HCT116 (cell line): ENCODE data around the gene SPOCK3. TPM values are rescaled to one million over a fixed set of nuclear protein-coding genes. Genes with fewer than 3 reads are reported as not detected.

ENCODE experiments used
- ATAC-seq: fragments of 200-7000 bp; cut with Tn5 transposase; 2 replicates; pipeline ENCODE4 v1.9.1; 2020; ENCODE audit warnings: mild to moderate bottlenecking, moderate library complexity
- BruUV-seq: library from RNA; stranded (reverse); fragments of 400-500 nt; replicated peaks from 2 replicates; lab custom pipeline; 2021; lab: Mats Ljungman, UMichigan
- CTCF ChIA-PET: fragments of 300-600 bp; sonication (Branson Sonifier 250); formaldehyde crosslinking; loops from one replicate; lab custom pipeline; 2021; ENCODE audit warnings: antibody characterized with exemption; lab: Charles Lee
- POLR2A ChIA-PET: fragments of 300-600, 350-600 bp; sonication (Branson Sonifier 250); formaldehyde crosslinking; loops from one replicate; lab custom pipeline; 2021; ENCODE audit warnings: antibody characterized with exemption; lab: Charles Lee
- RAD21 ChIA-PET, 2 experiments: fragments of 300-600 bp; sonication (Branson Sonifier 250); formaldehyde crosslinking; loops; one replicate each; lab custom pipeline; 2023; ENCODE audit warnings: low total read pairs in 2 of 2; ENCODE audit not compliant: uncharacterized antibody in 2 of 2, unreplicated experiment in 2 of 2, low non-redundant PET in 1 of 2; lab: Charles Lee
- DNase-seq: peaks from one replicate; pipeline ENCODE4 v3.0.0-alpha.2; 2010; ENCODE audit warnings: low read depth, low spot score
- H2AFZ ChIP-seq: fragments of 200-600 bp; shearing (Covaris generic), sonication (generic); 2 replicates; pipeline ENCODE4 v1.6.1; 2017; ENCODE audit warnings: low read depth, mixed run types, mixed read lengths, antibody characterized with exemption, low read length; ENCODE audit not compliant: poor library complexity, severe bottlenecking
- H3K27ac ChIP-seq: 2 replicates; pipeline ENCODE4 v1.5.1; 2012; ENCODE audit warnings: low read depth, low read length
- H3K27me3 ChIP-seq: fragments of 200-600 bp; sonication (generic); 2 replicates; pipeline ENCODE4 v1.6.1; 2016; ENCODE audit warnings: mixed run types, low read length, mixed read lengths; ENCODE audit not compliant: insufficient read depth
- H3K36me3 ChIP-seq, 2 experiments: fragments of 200-500 bp in 1 of 2; fragments of 200-600 bp in 1 of 2; sonication (Bioruptor generic) in 1 of 2; sonication (generic) in 1 of 2; 2 replicates each; pipeline versions ENCODE4 v1.5.1 to v1.6.1; 2014 to 2016; ENCODE audit warnings: low read length in 2 of 2, inconsistent platforms in 1 of 2, mixed read lengths in 1 of 2, mixed run types in 1 of 2; ENCODE audit not compliant: insufficient read depth in 2 of 2, control insufficient read depth in 1 of 2
- H3K4me1 ChIP-seq, 2 experiments: fragments of 200-600 bp in 1 of 2; sonication (generic) in 1 of 2; 2 replicates each; pipeline versions ENCODE4 v1.5.1 to v1.6.1; 2012 to 2017; ENCODE audit warnings: low read length in 2 of 2, inconsistent platforms in 1 of 2, mild to moderate bottlenecking in 1 of 2, mixed read lengths in 1 of 2, mixed run types in 1 of 2, moderate library complexity in 1 of 2; ENCODE audit not compliant: insufficient read depth in 2 of 2, control insufficient read depth in 1 of 2
- H3K4me2 ChIP-seq: fragments of 200-600 bp; sonication (generic); 2 replicates; pipeline ENCODE4 v1.6.1; 2017; ENCODE audit warnings: mixed run types, low read length, mixed read lengths
- H3K4me3 ChIP-seq, 2 experiments: fragments of 200-600 bp in 1 of 2; sonication (generic) in 1 of 2; replicated peaks in 1 of 2; 2 replicates each; pipeline ENCODE4 v1.5.1; 2011 to 2016; ENCODE audit warnings: low read length in 2 of 2, control low read depth in 1 of 2, low read depth in 1 of 2, mild to moderate bottlenecking in 1 of 2, mixed read lengths in 1 of 2, mixed run types in 1 of 2
- H3K79me2 ChIP-seq: fragments of 200-600 bp; sonication (generic); 2 replicates; pipeline ENCODE4 v1.6.1; 2017; ENCODE audit warnings: mild to moderate bottlenecking, mixed run types, low read length, moderate library complexity, mixed read lengths; ENCODE audit not compliant: insufficient read depth
- H3K9ac ChIP-seq: fragments of 200-600 bp; sonication (generic); 2 replicates; pipeline ENCODE4 v1.6.1; 2016; ENCODE audit warnings: low read length, mixed read lengths
- H3K9me2 ChIP-seq: fragments of 200-600 bp; sonication (generic), shearing (Covaris generic); 2 replicates; pipeline ENCODE4 v1.6.1; 2017; ENCODE audit warnings: mixed run types, mild to moderate bottlenecking, moderate library complexity; ENCODE audit not compliant: insufficient read depth
- H3K9me3 ChIP-seq, 2 experiments: fragments of 200-500 bp in 1 of 2; fragments of 200-600 bp in 1 of 2; sonication (Bioruptor generic) in 1 of 2; sonication (generic) in 1 of 2; 2 replicates each; pipeline ENCODE4 v1.6.1; 2014 to 2017; ENCODE audit warnings: low read length in 2 of 2, mixed read lengths in 2 of 2, inconsistent platforms in 1 of 2, low read depth in 1 of 2, mild to moderate bottlenecking in 1 of 2, mixed run types in 1 of 2, moderate library complexity in 1 of 2; ENCODE audit not compliant: control insufficient read depth in 1 of 2, insufficient read depth in 1 of 2
- H4K20me1 ChIP-seq: fragments of 200-600 bp; sonication (generic), shearing (Covaris generic); 2 replicates; pipeline ENCODE4 v1.6.1; 2017; ENCODE audit warnings: mixed run types, mild to moderate bottlenecking, moderate library complexity; ENCODE audit not compliant: insufficient read depth
- ATF3 ChIP-seq: IDR thresholded peaks from 2 replicates; pipeline ENCODE4 v1.6.1; 2012
- CBX3 ChIP-seq: IDR thresholded peaks from 2 replicates; pipeline ENCODE4 v1.6.1; 2012; ENCODE audit warnings: low read depth
- CEBPB ChIP-seq: IDR thresholded peaks from 2 replicates; pipeline ENCODE4 v1.6.1; 2012; ENCODE audit warnings: low read depth
- EGR1 ChIP-seq: IDR thresholded peaks from 2 replicates; pipeline ENCODE4 v1.6.1; 2012; ENCODE audit warnings: low read depth
- ELF1 ChIP-seq: IDR thresholded peaks from 2 replicates; pipeline ENCODE4 v1.6.1; 2012; ENCODE audit warnings: low read depth, borderline replicate concordance
- EZH2 ChIP-seq: fragments of 200-600 bp; sonication (generic); IDR thresholded peaks from 2 replicates; pipeline ENCODE4 v1.6.1; 2017; ENCODE audit warnings: antibody characterized with exemption, mixed run types
- EZH2phosphoT487 ChIP-seq: fragments of 200-600 bp; IDR thresholded peaks from 2 replicates; pipeline ENCODE4 v1.6.1; 2018; ENCODE audit warnings: antibody characterized with exemption, borderline replicate concordance
- JUND ChIP-seq: IDR thresholded peaks from 2 replicates; pipeline ENCODE4 v1.6.1; 2012
- POLR2A ChIP-seq: IDR thresholded peaks from 2 replicates; pipeline ENCODE4 v1.7.0; 2011; ENCODE audit warnings: borderline replicate concordance; ENCODE audit not compliant: insufficient read depth, insufficient read length; ENCODE audit errors: extremely low read depth
- POLR2AphosphoS5 ChIP-seq: IDR thresholded peaks from 2 replicates; pipeline ENCODE4 v1.6.1; 2011; ENCODE audit warnings: mild to moderate bottlenecking, low read depth, low read length, moderate library complexity
- RAD21 ChIP-seq: IDR thresholded peaks from 2 replicates; pipeline ENCODE4 v1.6.1; 2012; ENCODE audit warnings: low read depth, mild to moderate bottlenecking
- REST ChIP-seq: IDR thresholded peaks from 2 replicates; pipeline ENCODE4 v1.6.1; 2012; ENCODE audit warnings: low read depth
- SIN3A ChIP-seq: IDR thresholded peaks from 2 replicates; pipeline ENCODE4 v1.6.1; 2012; ENCODE audit warnings: low read depth
- ZFX ChIP-seq: fragments of 450-650 bp; IDR thresholded peaks from 2 replicates; pipeline ENCODE4 v1.6.1; 2017
- ZNF274 ChIP-seq: fragments of 200-500 bp; sonication (Bioruptor generic); IDR thresholded peaks from 2 replicates; pipeline ENCODE4 v1.6.1; 2014; ENCODE audit warnings: mild to moderate bottlenecking, low read depth, low read length, inconsistent platforms
- intact Hi-C: fragments of 100-400 bp; cut with micrococcal nuclease; formaldehyde crosslinking; loops from 2 replicates; pipeline ENCODE4 v1.10.0; 2022
- total RNA-seq: library from RNA; stranded (reverse); gene quantifications from one replicate; pipeline ENCODE4 v1.2.1, GENCODE V29; 2021; ENCODE audit not compliant: unreplicated experiment

SPOCK3 gene
- total RNA-seq, 1 experiment from 2014 or later, result 1.7 TPM

- no peak for DNase-seq
- Histone ChIP-seq H3K27me3 (no peaks in the 10 kb centered on the region), H2AFZ (no peak overlapping the region), H3K27ac (no peak overlapping the region), H3K36me3 (no peaks in the 10 kb centered on the region), H3K79me2 (no peaks in the 10 kb centered on the region), H3K9me2 (no peaks in the 10 kb centered on the region), H3K4me1 (no peaks in the 10 kb centered on the region), H3K4me3 (no peak overlapping the region), H3K9me3 (no peaks in the 10 kb centered on the region), H3K4me2 (no peak overlapping the region), H4K20me1 (no peaks in the 10 kb centered on the region), H3K9ac (no peak overlapping the region)
- intact Hi-C loops, result no loop called here
- no TSS peak for BruUV-seq
- TF ChIP-seq POLR2A, result no peak
- RAD21 ChIA-PET, result no interaction called here
- no peak for ATAC-seq
- POLR2A ChIA-PET, result no interaction called here
- CTCF ChIA-PET, result no interaction called here
Measured at GRCh38 chr4:167248271-167248670, 14.0 kb upstream of the SPOCK3 start.

GRCh38 chr4:167239627-167240026 is 5.3 kb upstream of the SPOCK3 start:
- no peaks in the 10 kb centered on the region for H3K36me3 ChIP-seq
- no peak for TF ChIP-seq RAD21
- TF ChIP-seq CEBPB, result no peak
- TF ChIP-seq ATF3, result no peak
- no peak for TF ChIP-seq ZNF274
- no peak for TF ChIP-seq CBX3
- no peak for TF ChIP-seq POLR2AphosphoS5
- no peak for TF ChIP-seq SIN3A
- no peak for TF ChIP-seq EZH2phosphoT487
- no peak for TF ChIP-seq REST
- no peak for TF ChIP-seq EGR1
- no peak for TF ChIP-seq POLR2A
- TF ChIP-seq ZFX, result no peak
- no peak for TF ChIP-seq JUND
- TF ChIP-seq ELF1, result no peak
- no peak for TF ChIP-seq EZH2
- TF ChIP-seq, all 23 proteins: peak for 0
- BruUV-seq, result no TSS peak
- H3K27ac ChIP-seq, result no peak overlapping the region
- H3K9me2 ChIP-seq, result no peaks in the 10 kb centered on the region; the same call in 1 of the 2 replicates
- H4K20me1 ChIP-seq, result no peaks in the 10 kb centered on the region
- no peak overlapping the region for H3K4me3 ChIP-seq
- no peak overlapping the region for H3K4me2 ChIP-seq
- no peak overlapping the region for H3K9ac ChIP-seq
- H3K27me3 ChIP-seq, result no peaks in the 10 kb centered on the region
- ChIA-PET POLR2A (no interaction called here), RAD21 (no interaction called here), CTCF (no interaction called here)
- H2AFZ ChIP-seq, result no peak overlapping the region
- peaks cover 4% of the 10 kb centered on the region in 2 experiments; a peak in 1 of 4 replicates for H3K4me1 ChIP-seq
- DNase-seq (no peak), ATAC-seq (no peak)
- no peaks in the 10 kb centered on the region for H3K79me2 ChIP-seq
- intact Hi-C loops, result no loop called here
- H3K9me3 ChIP-seq, result no peaks in the 10 kb centered on the region
